HT1080 (cell line): ENCODE measurements around the gene BMP2. TPM values are rescaled to one million over a fixed set of nuclear protein-coding genes. Genes with fewer than 3 reads are reported as not detected.

Source experiments
- DNase-seq: peaks from one replicate; pipeline ENCODE4 v3.0.0-alpha.2; 2015; ENCODE audit warnings: low read depth
- total RNA-seq: library from RNA; depleted of rRNA; stranded (reverse); fragments of >200 nt; shearing (Covaris generic); gene quantifications from 2 replicates; pipeline ENCODE4 v1.2.3, GENCODE V29; 2014

BMP2 gene
- total RNA-seq, 1 experiment from 2014 or later, result 0.32 TPM

DNA sequence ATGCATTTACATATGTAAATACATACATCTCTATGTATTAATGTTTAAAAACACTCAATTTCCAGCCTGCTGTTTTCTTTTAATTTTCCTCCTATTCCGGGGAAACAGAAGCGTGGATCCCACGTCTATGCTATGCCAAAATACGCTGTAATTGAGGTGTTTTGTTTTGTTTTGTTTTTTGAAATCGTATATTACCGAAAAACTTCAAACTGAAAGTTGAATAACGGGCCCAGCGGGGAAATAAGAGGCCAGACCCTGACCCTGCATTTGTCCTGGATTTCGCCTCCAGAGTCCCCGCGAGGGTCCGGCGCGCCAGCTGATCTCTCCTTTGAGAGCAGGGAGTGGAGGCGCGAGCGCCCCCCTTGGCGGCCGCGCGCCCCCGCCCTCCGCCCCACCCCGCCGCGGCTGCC is 355 bp upstream of the BMP2 start:
- DNase-seq, result no peak

GRCh38 chr20:6768228-6769140 is 998 bp downstream of the BMP2 start:
- no peak for DNase-seq

- no peak for DNase-seq
Observed at GRCh38 chr20:6769903-6770785, 2.7 kb downstream of the BMP2 start.

DNA sequence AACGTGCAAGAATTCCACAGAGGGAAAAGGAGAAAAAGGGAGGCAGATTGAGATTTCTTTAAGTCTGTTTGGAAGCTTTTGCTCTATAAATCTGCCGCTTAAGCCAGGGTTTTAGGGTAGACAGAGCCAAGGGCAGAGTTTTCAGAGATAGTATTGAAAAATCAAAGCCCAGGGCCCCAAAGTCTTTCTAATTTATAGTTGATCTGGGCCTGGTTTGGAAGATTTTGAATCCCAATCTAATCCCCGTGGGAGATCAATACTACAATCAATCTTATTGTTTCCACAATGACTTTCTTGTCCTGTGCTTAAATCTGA is 3.3 kb downstream of the BMP2 start:
- DNase-seq, result no peak

DNA sequence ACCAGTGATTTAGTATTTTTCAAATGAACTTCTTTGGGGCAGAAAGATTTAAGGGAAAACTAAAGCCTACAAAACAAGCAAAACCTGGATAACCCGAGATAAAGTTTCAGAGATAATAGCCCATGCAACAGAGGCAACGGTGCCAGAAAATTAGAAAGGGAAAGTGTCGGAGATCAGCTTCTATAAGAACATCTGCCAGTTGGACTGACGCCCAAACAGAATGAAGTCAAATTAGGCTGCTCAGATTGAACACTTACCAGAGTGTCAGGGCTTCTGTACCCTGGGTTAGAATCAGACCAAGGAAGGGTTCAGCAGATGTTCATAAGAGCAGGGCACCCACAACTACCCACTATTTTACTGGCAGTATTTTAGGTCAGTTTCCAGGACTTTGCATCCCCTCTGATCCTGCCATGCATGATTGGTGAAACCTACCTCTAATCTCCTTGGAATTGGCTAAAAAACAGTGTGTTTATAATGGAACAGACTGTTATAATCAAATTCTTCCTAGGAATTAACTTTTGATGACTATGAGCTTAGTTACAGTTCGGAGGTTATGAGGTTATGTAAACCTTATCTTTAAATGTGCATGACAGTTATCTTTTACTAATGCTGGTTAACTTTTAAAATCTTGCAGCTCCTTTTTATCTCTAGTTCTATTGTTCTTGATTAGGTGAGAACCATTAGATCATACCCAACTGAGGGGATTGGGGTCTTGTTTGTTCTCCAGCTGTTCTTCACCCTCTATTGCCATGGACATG is 13.1 kb downstream of the BMP2 start:
- no peak for DNase-seq

DNA sequence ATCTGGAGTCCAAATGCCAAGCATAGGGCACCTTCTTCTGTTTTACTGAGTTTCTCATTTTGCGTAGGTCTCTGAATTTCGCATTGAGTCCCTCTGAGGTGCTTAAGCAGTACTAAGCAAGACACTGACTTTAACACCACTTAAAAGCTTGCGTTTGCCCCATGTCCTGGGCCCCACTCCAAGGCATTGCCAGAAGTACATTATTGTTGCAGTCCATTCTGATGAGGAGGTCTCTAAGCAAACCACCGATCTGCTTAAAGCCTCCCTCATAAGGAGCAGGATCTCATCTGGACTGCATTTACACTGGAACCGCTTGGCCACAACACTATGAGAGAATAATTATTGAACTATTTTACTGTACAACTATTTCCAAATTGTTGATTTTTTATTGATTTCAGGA is 16.3 kb downstream of the BMP2 start:
- no peak for DNase-seq

DNA sequence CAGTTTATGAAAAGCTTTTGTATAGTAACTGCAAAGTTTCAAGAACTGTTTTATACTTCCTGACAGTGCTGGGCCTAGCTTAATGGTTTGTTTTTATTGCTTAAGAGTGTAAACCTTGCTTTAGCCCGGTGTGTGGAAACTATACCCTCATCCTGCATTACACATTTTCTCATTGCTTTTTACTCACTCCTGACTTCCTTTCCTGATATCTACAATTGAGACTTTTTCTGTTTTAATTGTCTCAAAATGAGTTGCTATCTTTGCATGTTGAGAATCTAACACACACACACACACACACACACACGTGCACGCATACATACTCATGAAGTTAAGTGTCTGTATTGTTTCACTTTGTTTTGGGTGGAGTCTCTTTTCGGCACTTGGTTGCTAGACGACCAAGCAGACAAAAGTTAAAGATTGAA is 16.7 kb downstream of the BMP2 start:
- DNase-seq, result no peak

GRCh38 chr20:6784767-6785166 is 17.3 kb downstream of the BMP2 start:
- DNase-seq, result no peak

- no peak for DNase-seq
Observed at GRCh38 chr20:6786548-6786947, 19.1 kb downstream of the BMP2 start.

GRCh38 chr20:6792789-6793188 is 25.3 kb downstream of the BMP2 start:
- DNase-seq, result no peak

DNA sequence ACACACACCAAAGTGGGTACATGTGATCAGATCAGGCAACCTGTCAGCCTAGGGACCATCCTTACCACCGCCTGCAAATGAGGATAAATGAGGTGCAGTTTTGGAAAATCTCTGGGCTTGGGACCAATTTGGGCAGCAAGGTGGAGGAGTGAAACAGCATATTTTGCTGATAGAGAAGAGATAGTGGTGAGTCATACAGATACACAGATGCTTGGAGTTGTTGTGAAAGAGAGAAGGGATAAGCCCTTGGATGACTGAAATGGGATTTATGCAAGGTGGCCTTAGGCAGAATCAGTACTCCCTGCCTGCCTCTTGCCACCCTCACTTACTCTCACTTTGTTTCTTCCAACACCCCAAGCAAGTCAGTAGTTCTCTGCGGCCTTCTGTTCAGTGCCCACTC is 34.7 kb downstream of the BMP2 start:
- DNase-seq, result no peak

DNA sequence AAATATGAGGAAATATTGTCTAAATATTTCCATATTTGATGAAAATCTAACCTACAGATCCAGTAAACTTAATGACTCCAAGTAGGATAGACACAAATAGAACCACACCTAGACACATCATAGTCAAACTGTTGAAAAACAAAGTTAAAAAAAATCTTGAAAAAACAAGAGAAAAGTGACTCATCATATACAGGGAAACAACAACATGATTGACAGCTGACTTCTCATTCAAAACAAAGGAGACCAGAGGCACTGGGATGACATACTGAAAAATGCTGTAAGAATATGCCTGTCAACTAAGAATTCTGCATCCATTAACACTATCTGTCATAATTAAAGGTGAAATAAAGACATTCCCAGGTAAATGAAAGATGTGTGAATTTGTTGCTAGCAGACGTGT is 38.8 kb downstream of the BMP2 start:
- DNase-seq, result no peak

DNA sequence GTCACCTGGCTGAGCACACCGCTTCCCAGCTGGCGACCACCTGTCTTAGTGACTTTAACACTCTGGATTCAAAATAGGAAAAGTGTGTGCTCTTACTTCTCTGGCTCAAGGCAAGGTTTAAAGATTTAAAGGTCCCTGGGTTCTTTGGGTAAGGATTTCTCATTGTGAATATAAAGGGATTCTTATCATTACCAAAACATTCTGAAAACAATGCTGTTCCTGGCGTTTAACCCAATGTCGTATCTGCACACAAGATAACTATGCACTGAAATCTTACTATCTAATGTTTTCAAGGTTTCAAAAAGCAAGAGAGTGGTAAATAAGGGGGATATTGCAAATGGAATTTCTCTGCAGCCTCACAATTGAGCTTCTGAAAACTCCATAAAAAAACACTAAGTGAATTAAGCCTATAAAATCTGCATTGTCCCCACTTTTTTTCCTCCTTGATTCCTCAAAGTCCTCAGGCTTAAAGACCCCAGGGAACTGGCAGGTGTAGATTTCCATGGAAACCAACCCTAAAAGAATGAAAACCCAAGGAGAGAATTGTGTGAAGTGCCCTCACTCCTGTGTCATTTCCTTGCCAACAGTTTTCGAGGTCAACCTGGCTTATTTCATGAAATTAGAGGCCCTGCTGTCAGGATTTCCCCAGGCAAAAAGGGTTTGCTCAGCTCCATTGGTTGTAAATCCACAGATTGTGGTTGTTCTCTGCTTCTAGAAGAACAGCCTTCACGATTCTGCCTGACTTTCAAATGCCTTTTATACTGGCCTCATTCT is 44.0 kb downstream of the BMP2 start:
- no peak for DNase-seq

- DNase-seq, result no peak
Observed at GRCh38 chr20:6812530-6812929, 45.0 kb downstream of the BMP2 start.

DNA sequence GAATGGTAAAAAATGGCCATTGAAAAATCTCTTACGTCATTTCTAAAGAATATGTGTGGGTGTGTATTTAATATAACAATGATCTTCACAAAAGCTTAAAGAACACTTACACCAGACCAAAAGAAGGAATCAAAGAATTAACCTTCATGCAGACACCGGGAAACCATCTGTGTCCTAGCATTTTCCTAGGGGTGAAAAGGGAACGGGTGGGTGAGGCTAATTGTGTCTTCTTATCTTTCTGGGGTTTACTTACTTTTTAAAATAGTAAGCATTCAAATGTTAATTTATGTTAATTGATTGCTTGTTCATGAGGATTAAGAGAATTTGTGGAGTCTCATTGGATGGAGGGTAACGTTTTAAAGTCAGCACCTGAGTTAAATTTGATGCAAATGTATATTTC is 47.5 kb downstream of the BMP2 start:
- DNase-seq, result no peak

DNA sequence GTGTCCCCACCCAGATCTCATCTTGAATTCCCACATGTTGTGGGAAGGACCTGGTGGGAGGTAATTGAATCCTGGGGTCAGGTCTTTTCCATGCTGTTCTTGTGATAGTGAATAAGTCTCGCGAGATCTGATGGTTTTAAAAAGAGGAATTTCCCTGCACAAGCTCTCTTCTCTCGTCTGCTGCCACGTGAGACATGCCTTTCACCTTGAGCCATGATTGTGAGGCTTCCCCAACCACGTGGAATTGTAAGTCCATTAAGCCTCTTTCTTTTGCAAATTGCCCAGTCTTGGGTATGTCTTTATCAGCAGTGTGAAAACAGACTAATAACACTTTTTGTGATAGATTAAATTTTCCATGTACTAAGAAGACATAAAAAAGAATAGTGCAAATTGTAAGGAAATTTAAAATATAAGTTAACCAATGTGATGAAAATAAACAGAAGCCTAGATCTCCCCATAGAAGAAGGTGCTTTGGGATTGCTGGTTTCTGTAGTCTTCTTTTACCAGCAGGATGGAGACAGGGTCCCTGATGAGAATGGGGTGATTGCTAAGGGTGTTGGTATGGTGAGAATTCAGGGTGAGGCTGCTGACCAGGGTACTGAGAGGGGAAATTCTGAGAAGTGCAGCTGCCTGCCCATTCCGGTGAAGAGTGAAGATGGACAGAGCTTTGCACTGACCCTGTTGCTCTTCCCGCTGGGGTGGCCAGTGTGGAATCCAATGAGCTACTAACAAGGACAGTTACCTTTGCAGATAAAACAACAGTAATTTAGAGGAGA is 50.7 kb downstream of the BMP2 start:
- DNase-seq, result peak; percentile 9

- DNase-seq, result peak; percentile 3
Observed at GRCh38 chr20:6819599-6819998, 52.1 kb downstream of the BMP2 start.

DNA sequence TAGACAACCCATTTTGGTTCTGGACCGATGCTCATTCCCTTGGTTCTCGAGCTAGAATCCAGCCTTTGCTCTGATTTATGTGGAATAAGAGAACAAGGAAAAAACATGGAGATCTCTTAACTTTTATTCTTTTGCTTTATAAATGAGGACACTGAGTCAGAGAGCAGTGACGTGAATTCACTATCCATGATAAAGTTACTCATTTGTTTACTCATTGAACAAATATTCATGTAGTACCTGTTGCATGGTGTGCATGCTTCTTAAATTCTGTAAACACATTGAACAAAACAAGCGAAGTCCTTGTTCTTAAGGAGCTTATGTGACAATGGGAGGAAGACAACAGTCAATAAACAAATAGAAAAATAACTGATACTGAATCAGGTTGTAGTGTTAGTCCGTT is 56.9 kb downstream of the BMP2 start:
- DNase-seq, result no peak

GRCh38 chr20:6827472-6827871 is 60.0 kb downstream of the BMP2 start:
- no peak for DNase-seq

GRCh38 chr20:6828794-6829423 is 61.4 kb downstream of the BMP2 start:
- peak; percentile 38 for DNase-seq
